ENCODE data around the gene TBC1D14.
A peak's percentile ranks its signal among the peaks of the same experiment; 100 is the strongest.
"Not testable (repeated sequence)": the region's sequence is repeated elsewhere in the genome, so short reads cannot be mapped to it uniquely, and the experiment has no call there.

The TBC1D14 gene

DNA sequence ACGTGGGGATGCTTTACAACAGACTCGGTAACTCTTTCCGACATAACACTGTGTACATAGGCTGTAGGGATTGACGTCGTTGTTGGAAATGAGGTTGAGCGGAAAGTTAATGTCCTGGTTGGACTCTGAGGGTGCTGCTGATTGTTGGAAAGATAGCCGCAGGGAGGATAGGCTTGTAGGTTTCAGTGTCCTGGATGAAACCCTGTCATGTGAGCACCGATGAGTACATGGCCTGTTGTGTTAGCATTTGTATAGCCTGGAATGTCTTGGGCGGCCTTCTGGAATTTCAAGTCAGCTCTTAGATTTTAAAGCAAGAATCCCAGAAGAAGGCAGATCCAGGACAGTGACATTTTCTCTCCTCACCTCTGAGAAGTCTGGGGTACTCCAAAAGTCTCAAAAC is 63.3 kb downstream of the TBC1D14 start:
- DNase-seq (ENCODE audit: low read depth): no peak

DNA sequence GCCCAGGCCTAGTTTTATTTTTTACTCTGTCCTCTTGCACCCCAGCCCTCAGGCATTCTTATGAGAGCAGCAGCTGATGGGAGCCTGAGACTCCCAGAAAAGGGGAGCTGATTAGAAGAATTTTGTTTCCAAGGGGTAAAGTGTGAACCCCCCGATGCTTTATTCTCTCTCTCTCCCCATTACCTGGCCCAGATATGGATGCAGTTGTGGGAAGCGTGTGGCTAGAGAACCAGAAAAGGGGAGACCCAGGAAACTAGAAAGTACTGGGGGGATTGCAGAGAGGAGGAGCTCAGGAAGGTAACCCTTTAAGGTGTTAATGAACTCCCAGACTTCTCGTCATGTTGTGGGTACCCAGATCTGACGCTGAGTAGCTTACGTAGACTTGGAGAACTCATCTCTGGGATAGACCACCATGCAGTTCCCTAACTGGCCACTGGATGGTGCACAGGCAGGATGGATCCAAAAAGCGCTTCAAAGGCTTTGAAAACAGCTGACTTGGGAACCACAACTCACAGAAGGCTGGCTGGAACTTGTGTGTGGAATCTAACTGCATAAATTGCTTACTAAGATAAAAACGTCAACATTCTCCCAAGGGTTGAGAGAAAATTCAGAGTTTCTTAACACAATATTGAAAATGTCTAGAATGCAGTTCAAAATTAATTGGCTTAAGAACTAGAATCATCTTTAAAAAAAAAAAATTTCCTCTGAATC is 64.7 kb downstream of the TBC1D14 start:
- DNase-seq (ENCODE audit: low read depth): peak; percentile 56

DNA sequence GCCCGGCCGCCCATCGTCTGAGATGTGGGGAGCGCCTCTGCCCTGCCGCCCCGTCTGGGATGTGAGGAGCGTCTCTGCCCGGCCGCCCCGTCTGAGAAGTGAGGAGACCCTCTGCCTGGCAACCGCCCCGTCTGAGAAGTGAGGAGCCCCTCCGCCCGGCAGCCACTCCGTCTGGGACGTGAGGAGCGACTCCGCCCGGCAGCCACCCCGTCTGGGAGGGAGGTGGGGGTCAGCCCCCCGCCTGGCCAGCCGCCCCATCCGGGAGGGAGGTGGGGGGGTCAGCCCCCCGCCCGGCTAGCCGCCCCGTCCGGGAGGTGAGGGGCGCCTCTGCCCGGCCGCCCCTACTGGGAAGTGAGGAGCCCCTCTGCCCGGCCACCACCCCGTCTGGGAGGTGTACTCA is 68.2 kb downstream of the TBC1D14 start:
- not testable (repeated sequence) for DNase-seq (ENCODE audit: low read depth)

DNA sequence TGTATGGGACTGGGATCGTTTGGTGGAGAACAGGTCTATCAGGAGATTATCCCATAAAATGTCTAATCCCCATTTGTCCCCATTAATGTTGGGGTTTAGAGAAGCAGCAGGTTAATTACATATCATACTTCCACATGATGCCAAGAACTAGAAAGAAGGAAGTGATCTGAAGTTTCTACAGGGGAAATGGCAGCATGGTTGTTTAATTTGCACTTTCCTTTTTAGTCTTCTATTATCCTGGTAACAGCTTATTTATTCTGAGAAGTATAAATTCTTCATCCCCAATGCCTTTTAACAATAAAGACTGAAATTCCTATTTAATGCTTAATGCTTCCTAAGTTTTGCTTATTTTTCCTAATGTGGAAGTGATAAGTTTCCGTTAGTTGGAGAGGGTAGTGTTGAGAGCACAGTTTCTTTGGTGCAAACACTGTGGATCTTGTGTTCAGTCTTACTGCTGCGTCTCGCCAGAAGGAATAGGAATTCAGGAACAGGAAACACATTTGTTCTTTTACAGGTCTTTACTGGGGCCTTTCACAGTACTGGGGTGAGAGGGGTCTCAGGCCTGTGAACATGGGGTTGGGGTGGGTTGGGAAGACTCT is 74.0 kb downstream of the TBC1D14 start:
- DNase-seq (ENCODE audit: low read depth): no peak

DNA sequence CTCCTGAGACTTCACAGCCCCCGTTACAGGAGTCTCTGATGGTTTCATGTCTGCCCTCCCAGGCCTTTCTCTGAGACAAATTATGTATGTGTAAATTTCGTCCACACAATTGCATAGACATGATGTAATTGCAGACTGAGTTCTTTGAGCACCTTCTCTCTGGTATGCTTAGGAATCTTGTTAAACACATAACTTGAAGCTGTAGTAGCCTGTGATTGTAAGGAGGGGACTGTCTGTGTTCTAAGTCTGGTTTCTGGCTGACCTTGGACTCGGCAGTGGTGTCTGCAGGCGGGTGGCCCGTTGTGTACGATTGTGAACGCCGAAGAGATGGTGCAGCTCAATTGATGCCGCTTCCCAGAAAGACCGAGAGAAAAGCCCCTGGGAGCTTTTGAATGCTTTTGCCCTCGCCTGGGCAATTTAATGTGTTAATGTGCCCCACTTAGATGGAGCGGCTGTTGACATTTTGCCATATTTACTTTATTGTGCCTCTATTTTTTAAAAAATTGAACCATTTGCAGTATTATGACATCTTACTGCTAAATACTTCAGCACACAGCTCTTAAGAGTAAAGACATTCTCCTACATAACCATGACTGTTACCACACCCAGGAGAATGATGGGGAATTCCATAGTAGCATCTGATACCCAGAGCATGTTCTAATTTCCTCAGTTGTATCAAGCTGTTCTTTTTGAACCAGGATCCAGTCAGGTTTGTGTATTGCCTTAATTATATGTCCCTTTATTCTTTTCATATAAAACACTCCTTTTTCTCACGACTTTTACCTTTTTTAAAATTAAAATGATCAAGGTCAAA is 75.2 kb downstream of the TBC1D14 start:
- no peak for DNase-seq (ENCODE audit: low read depth)

DNA sequence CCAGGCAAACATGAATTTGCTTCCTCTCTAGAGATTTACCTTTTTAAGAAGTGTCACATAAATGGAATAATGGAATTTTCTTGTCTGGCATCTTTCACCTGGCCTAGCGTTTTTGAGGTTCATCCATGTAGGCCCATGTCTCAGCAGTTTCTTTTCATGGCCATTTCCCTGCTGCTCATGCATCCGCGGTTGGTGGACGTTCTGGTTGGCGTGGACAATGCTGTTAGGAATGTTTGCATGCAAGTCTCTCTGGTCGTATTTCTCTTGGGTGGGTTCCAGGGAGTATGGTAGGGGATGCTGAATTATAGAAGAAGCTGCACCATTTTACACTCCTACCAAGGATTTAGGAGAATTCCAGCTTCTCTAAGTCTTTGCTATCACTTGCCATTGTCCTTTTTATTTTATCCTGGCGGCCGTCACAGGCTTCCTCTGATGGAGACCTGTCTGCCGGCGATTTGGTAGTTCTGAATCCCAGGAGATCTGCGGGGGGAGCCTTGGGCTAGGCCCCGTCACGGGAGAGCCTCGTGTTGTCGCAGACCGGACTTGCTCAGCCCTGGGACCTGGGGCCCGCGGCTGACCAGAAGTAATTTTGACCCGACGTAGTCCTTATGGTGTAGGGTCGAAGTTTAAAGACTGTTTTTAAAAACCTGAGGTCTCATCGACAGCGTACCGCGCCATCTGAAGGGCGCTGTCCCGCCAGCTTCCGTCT is 76.6 kb downstream of the TBC1D14 start:
- no peak for DNase-seq (ENCODE audit: low read depth)

DNA sequence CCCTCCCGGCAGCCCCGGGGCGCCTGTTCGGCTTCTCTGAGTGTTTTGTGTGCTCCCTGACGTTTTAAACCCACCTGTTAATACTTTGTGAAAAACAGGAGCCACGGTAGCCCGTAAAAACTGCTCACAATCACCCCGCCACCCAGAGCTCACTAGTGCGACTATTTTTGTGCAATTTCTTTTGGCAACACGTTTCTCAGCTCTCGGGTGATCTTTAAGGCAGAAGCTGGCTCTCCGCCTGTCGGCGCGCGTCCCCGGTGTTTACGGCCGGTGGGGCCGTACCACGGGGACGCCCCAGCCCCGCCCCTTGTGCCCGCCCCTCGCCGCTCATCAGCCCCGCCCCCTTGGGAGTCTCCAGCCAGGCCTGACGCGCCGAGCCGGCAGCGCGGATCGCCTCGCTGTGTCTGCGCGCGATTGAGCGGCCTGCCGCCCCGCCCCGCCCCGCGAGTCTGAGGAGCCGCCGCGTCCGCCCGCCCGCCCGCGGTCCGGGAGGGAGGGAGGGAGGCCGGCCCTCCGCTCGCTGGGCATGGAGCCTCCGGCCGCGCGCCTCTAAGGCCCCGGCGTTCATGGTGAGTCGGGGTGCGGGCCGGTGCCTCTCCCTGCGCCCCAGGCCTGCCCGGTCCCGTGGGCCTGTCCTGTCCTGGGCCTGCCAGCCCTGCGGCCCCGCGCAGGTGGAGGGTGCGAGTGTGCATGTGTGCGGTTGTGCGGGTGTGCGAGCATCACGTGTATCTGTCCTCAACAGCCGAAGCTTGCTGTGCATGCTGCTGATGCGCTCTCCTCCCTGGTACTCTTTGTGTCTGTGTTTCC is 77.4 kb downstream of the TBC1D14 start:
- DNase-seq (ENCODE audit: low read depth): peak; percentile 59

DNA sequence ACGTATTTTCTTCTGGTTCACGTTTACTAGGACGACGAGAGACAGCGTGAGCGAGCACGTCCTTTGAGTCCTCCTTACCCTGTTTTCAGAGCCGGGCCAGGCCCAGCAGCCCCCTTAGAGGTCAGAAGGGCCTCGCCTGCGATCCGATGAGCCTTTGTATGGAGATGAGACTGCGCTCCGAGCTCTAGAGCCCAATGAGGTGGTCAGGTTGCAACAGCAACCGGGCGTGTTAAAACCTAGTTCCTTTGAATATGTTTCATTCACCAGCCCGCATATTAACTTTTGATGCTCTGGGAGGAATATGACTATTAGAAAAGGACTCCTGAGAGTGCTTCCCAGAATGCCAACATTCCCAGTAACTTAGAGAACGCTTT is 77.9 kb downstream of the TBC1D14 start:
- no peak for DNase-seq (ENCODE audit: low read depth)

DNA sequence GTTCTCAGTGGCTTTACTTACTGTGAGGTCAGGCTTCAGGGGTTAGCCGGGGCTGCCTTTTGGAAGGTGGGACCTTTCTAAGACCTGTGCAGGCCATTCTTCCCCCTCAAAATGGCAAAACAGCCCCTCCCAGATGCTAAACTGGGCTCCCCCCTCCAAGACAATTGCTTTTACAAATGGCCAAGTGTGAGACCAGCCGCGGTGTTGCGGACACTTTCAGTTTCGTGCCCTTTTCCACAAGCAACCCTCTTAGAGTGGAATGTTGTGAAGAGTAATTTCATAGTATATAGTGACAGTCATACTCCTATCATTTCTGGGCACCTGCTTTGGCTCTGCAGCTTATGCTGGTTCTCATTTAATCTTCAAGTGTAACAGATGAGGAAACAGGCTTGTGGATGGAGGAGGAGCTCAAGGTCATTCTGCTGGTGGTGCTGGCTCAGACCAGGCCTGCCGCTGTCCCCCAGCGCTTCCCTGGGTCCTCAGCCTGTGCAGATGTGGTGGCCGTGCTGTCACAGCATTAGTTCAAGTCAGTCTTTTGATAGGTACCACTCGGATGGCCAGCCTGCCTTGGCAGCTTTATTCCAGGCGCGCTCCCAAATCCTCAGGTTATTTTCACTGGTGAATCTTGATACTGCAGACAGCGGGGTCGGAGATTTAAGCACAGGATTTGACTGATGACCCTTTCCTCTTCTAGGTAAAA is 78.5 kb downstream of the TBC1D14 start:
- DNase-seq (ENCODE audit: low read depth): no peak

DNA sequence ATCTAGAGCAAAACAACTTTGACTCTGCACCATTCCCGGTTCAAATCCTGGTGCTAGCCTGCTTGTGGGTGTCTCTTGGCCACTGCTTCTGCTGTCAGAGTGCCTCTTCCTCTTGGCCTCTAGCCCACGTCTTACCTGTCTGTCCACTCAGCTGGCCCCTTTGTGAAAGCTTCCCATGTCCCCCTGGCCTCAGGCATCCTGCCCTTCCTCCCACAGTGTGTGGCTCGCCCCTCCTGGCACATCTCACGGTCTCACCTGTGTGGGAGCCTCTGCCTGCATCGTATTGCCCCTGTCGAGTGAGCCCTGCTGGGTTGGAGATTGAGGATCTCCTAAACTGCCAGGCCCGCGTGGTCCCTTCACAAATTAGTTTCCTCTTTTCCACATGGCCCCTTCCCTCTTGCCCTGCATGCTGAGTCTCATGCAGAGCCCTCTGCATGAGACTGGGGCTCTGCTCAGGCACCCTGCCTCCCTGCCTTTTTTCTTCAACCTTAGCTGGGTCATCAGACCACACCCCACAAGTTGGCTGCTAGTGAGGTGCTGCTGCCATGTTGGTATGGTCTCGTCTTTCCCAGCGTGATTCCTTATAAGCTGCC is 79.8 kb downstream of the TBC1D14 start:
- no peak for DNase-seq (ENCODE audit: low read depth)

DNA sequence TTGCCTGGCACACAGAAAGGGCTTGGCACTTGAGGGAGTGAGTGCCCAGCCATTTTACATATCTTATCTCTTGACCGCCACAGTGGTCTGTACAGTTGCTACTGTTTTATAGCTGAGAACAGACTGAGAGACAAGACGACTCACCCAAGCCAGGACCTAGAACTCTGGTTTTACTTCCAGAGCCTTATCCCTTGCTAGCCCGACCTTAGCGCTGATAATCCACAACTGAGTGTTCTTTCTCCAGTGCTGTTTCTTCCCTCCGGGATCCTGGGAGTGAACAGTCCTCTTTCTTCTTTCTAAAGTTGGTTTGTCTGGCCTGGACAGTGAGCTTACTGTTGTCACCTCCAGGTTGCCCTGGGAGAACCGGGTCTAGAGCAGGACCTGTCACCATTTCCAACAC is 81.0 kb downstream of the TBC1D14 start:
- no peak for DNase-seq (ENCODE audit: low read depth)

DNA sequence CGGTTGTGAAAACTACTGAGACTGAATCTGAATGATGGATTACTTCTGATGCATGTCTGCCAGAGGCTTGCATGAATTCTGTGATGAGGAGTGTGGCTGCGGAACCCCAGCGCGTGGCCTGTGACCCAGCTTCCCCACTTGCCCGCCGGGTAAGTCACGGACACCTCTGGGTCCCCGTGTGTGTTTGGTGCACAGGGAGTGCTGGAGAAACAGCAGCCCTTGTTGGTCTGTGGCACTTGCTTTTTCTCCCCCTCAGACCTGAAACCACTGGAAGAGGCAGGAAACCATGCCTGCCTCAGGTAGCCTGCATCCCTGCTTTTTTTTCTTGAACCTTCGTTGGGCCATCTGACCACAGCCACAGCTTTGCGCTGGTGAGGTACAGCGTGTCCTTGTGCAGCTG is 81.6 kb downstream of the TBC1D14 start:
- no peak for DNase-seq (ENCODE audit: low read depth)

DNA sequence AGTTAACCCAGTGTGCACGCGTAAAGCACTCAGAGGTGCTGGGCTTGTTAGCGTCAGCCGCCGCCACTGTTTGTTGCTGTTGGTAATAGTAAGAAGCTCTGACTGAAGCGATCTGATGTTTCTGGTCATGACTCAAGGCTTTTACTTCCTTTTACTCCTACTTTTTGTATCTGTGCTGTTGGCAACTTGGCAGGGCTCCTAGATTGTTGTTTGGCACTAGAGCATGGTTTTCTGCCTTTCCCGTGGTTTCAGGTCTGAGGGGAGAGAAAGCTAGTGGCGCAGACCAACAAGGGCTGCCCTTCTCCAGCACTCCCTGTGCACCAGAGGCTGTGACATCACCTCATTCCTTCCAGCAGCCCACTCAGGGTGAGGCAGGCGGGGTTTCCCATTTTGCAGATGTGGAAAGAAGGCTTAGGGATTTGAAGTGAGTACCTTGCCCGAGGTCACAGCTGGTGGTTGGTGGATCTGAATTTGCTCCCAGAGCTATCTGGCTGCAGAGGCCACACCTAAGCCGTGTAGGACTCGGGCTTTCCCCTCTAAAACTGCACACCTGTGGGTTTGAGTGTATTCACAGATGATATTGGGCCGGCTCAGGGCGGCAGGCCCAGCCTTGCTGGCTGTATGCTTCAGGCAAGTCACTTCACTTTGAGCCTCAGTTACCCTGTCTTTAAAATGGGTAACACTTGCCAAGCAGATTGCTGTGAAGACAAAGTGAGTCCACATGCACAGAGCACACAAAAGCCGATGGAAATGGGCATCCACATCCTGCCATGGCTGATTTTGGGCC is 82.3 kb downstream of the TBC1D14 start:
- DNase-seq (ENCODE audit: low read depth): peak; percentile 78

DNA sequence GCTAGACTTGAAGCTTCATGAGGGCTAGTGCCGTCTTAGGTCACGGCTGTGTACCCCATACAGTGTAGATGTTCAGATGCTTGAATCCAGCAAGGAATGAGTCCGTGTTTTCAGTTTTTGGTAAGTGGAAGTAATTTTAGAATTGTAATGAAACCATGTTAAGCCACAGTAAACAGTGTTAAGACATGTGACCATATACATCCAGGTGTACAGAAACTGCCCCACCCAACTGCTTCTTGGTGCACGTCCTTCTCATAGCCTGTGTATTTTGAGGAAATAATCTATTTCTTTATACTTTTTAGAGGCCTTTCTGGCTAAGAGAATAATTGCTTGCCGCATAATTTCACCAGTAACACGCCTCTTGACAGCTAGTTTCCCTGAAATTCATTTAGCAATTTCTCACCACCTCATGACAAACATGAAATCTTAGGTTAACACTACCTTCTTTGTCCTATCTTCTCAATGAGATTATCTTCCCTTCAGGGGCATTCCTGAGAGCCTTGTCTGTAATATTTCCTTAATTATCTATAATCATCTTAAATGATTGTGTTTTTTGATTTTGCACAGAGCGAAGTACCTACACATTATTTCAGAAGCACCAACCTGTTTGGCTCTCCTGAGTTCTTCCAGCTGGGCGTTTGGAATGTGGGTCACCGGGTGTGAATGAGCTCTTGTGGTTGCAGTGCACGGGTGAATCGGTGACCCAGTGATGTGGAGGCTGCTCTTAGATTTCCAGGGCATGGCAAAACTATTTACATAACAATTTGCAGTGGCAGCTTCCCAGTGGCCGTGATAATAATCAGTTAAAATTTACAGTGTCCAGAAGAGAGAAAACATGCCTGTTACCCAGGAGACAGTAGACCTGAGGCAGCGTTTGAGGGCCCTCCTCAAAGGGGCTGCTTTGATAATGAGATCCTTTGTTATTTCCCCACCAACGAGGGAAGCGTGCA is 83.4 kb downstream of the TBC1D14 start:
- DNase-seq (ENCODE audit: low read depth): no peak

DNA sequence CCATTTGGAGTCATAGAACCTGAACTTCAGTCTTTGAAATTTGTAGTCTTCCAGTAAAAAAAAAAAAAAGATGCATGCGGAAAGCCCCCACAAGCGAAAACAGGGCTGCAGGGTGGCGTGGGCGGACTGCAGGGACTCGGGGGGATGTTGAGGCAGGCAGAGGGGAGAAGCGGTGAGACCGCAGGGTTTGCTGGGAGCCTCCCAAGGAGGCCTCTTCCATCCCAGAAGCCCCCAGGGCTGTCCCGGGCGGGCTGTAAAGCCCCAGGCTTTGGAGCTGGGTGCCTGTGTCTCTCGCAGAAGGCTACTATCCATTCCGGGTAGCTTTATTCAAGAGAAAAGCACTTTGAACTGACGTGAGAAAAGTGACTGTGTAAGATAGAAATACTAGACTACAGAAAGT is 86.9 kb downstream of the TBC1D14 start:
- no peak for DNase-seq (ENCODE audit: low read depth)

DNA sequence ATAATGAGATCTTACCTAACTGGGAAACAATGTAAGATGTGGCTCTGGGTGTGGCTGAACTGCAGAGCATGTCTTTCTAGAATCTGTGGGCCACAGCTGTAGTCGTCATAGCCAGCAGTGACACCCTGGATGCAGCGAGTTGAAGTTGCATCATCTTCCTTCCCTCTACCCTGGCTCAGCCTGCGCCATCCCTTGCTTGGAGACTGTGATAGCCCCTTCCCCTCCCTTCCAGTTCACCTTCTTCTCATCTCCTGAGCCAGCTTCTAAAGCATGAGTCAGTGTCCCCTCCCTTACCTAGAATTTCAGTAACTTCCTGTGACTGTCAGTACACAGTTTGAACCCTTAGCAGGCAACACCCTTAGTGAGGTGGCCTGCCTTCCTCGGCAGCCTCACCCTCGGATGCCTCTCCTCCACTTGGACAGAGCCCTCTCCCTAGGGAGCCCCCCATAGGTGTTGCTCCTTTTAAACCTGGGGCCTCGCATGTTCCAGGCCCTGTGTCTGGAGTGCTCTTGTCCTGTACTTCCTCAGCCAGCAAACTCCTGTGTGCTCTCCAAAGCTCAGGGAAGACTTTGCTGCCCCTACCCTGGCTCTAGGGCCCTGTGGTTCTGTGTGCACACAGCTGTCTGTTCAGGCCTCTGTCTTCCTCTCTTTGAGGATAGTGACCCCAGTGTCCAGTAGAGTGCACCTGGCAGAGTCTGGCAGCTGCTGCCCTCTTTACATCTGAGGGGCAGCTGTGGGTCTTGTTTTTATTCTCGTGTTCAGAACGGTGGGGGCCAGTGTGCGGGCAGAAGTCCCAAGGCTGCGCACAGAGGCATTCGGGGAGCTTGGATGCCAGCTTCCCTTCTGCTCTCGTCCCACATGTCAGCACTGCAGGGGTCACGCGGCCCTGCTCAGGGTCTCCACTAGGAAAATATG is 89.8 kb downstream of the TBC1D14 start:
- DNase-seq (ENCODE audit: low read depth): no peak

DNA sequence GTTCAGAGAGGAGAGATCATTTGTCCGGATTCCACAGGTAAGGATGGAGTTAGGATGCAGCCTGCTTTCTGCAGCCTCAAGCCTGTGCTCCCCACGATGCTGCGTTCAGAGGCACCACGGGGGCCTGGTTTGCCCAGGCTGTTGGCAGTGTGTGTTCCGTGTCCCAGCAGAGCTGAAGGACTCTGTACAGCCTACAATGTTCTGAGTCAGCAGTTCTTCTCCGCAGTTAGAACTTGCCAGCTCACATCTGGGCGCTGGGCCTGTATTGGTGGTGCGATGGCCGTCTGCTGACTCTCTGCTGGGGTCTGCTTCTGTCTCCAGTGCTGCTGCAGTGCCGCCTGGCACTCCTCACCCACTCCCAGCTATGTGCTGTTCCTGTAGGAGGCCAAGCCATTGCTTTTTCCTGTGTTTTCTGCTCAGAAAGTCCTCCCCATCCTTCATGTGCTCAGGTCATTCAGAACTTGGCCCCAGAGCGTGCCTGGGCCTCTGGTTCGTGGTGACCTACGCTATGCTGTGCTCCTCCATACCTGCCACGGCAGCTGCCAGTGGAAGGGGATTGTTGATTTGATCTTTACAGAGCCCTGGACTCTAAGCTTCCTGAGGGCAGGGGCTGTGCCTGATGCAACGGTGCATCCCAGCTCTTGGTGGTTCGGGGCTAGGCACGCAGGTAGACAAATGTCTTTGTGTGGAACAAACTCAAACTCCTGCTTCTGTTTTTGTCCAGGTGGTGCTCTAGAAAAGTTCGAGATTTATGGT is 91.0 kb downstream of the TBC1D14 start:
- no peak for DNase-seq (ENCODE audit: low read depth)
